Uterus (tissue), 2 donors: ENCODE data around the gene ICAM2.

Source experiments
- CTCF ChIP-seq, 4 experiments: fragments of 200-600 bp in 2 of 4; fragments of 450-650 bp in 2 of 4; sonication (generic) in 2 of 4; IDR thresholded peaks; one replicate each; pipeline ENCODE4 v1.5.1; 2016 to 2019; ENCODE audit warnings: antibody characterized with exemption in 4 of 4, mild to moderate bottlenecking in 2 of 4, moderate library complexity in 1 of 4
- POLR2A ChIP-seq, 2 donors: fragments of 450-650 bp; IDR thresholded peaks; one replicate each; pipeline ENCODE4 v1.6.1; 2016; ENCODE audit warnings: antibody characterized with exemption in 2 of 2, mild to moderate bottlenecking in 1 of 2, moderate library complexity in 1 of 2

- no peak for TF ChIP-seq CTCF (IDR thresholded peaks at IDR 0.05)
- no peak for TF ChIP-seq POLR2A (IDR thresholded peaks at IDR 0.05)
Observed at GRCh38 chr17:64053101-64053500, 32.7 kb upstream of the ICAM2 start.
